Measurements from ENCODE around the gene ITSN2.

Gene ITSN2

GRCh38 chr2:24169023-24169422, 191.3 kb downstream of the ITSN2 start:
- DNase-seq = no peak

- peak; percentile 34 for DNase-seq
Measured at GRCh38 chr2:24164416-24164973, 195.8 kb downstream of the ITSN2 start.

GRCh38 chr2:24163601-24164000, 196.7 kb downstream of the ITSN2 start:
- DNase-seq = no peak

- DNase-seq = no peak
Measured at GRCh38 chr2:24163186-24163585, 197.2 kb downstream of the ITSN2 start.

GRCh38 chr2:24162494-24162893, 197.8 kb downstream of the ITSN2 start:
- no peak for DNase-seq

- no peak for DNase-seq
Measured at GRCh38 chr2:24160761-24161160, 199.6 kb downstream of the ITSN2 start.

- DNase-seq = no peak
Measured at GRCh38 chr2:24159708-24160107, 200.6 kb downstream of the ITSN2 start.

GRCh38 chr2:24158131-24158530, 202.2 kb downstream of the ITSN2 start:
- DNase-seq = no peak

GRCh38 chr2:24153478-24153877, 206.9 kb downstream of the ITSN2 start:
- DNase-seq = no peak

Measured in NCI-H1694 (cell line).